HG03196 (cell line): ENCODE results near the gene IL15RA.
"Not testable (repeated sequence)": the region's sequence is repeated elsewhere in the genome, so short reads cannot be mapped to it uniquely, and the experiment has no call there.

Experiments
- ATAC-seq: cut with Tn5 transposase; IDR thresholded peaks from one replicate; pipeline ENCODE4 v1.9.1; 2021; ENCODE audit not compliant: unreplicated experiment

The IL15RA gene

DNA sequence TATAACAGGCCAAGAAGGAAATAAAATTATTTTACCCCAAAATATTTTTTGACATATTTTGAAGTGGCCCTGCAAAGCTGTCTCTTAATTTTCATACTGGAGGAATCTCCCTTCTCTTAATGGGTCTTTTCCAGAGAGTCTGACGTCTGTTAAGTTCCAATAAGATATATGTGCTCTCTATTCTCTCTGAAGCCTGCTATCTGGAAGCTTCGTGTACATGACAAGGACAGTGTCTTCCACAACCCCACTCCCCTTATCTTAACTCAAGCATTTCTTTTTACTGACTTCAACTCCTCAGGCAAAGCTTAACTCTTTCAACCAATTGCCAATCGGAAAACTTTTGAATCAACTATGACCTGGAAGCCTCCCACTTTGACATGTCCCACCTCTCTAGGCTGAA, 29.2 kb upstream of the IL15RA start:
- ATAC-seq: no peak

DNA sequence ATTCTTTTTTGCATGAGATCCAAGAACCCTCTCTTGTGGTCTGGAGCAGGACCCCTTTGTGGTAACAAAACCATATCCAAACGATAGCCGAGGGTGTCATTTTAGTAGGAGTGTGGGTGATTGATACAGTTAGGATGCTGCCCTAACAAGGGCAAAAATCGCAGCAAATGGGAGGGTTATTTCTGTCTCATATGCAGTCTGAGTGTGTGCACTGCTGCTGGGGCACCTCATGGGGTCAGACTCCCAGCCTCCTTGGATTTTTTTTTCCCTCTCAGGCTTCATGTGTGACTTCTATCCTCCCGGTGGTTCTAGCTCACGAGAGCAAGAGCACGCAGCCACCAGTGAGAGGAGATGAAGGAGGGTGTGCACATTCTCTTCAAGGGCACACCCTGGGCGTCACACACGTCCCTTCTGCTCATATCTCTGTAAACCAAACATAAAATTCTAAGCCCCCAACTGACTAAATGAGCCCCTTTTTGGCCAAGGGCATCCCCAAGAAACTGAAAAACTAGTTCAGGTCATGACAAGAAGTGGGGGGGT, 28.6 kb upstream of the IL15RA start:
- ATAC-seq: no peak

DNA sequence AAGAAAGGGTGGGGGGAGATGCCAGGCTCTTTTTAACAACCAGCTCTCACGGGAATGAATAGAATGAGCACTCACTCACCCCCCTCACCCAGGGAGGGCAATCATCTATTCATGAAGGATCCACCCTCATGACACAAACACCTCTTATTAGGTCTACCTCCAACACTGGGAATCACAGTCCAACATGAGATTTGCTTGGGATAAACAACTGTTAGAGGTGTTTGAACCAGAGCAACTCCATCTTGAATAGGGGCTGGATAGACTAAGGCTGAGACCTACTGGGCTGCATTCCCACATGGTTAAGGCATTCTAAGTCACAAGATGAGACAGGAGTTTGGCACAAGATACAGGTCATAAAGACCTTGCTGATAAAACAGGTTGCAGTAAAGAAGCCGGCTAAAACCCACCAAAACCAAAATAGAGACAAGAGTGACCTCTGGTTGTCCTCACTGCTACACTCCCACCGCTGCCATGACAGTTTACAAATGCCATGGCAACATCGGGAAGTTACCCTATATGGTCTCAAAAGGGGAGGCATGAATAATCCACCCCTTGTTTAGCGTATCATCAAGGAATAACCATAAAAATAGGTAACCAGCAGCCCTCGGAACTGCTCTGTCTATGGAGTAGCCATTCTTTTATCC, 27.9 kb upstream of the IL15RA start:
- not testable (repeated sequence) for ATAC-seq

DNA sequence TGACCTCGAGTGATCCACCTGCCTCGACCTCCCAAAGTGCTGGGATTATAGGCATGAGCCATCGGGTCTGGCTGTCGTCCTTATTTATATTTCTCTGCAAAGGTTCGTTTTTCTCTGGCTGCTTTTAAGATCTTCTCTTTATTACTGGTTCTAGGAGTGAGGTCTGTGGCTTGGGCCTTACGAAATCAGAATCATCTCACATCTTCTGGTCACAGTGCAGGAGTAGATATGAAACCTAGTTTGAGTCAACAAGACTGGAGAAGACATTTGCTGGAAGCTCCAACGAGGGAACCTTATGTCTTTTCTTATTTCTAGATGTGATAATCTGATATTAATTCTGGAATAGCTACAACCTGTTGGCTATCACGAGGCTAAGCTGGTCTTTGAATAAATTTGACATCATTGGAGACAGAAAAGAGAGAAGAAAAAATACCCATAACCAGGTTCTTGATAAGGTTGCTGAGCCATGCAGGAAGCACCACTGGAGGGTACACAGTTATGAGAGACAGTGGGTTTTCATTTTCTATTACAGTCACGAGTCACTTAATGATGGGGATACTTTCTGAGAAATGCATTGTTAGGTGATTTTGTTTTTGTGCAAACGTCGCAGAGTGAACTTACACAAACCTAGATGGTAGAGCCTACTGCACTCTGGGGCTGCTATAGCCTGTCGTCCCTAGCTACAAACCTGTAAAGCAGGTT, 25.6 kb upstream of the IL15RA start:
- no peak for ATAC-seq

DNA sequence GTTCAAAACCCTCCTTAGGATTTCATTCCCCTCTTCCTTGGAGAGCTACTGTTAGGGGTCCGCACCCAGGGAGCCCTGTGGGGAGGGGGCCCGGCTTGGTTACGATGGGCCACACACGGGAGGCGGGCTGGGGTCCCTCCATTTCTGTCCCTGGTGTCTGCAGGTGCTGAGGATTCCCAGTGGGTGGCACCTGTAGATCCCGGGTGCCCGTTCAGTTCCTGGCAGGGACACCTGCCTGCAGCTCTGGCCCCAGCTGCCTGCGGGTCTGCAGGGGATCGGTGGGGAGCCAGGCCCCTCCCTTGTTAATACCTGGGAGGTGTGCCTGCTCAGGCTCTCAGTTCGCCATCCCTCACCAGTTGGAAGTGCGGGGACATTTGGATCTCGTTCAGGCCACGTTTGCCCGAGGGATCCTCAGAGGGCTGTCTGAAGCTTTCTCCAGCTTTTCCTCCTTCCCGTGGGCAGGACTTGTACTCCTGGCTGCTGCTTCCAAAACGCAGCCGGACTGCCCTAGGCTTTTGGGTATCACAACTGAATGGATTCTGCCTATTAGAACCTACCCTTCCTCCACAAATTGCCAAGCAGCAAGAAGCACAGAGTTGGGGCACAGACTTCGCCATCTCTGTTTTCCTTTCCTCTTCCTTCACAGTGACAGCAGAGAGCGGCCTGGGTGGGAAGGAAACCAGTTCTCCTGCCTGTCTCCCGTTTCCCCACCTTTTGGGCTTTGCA, 22.3 kb upstream of the IL15RA start:
- ATAC-seq: no peak

DNA sequence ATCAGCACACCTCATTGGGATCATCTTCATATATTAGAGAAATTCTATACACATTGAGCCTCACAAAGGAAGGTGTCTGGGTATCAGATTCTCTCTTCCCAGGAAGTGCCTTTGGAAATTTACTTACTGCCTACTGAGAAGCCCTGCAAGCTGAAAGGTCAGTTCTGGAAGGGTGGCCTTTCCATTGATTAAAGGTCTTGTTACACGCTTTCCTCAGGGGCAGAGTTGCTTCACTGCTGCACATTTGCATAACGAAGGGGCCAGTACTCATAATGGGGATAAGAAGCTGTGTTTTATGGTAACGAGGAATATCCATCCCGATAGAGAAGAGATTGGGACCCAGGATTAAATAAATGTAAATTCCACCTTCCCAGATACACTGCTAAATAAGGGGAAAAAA, 19.4 kb upstream of the IL15RA start:
- no peak for ATAC-seq

DNA sequence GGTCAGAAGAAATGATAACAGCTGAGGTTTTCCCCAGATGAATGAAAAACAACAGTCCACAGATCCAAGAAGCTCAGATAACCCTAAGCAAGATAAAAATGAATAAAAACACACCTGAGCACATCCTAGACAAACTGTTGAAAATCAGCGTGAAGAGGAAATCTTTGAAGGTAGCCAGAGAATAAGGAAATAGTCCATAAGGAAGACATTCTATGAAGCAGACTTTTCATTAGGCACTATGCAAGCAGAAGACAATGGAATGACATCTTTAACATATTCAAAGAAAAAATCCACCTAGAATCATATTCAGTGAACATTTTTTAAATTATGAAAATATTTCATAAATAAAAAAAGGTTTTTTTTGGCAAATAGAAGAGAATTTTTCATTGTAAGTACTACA, 15.1 kb upstream of the IL15RA start:
- no peak for ATAC-seq

DNA sequence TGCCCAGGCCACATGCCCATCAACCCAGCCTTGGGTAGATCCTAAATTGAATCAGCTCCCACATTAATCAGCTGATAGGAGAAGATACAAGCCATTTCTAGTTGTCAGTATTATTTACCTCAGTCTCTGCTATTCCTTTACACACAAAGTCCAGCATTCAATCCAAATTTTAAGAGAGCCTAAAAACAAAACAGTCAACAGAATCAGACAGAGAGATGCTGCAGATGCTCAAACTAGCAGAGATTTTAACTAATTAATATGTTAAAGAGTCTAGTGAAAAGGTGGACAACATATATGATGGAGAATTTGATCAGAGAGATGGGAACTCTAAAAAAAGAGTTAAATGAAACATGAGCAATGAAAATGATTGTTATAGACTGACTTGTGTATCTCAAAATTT, 14.4 kb upstream of the IL15RA start:
- ATAC-seq: no peak

DNA sequence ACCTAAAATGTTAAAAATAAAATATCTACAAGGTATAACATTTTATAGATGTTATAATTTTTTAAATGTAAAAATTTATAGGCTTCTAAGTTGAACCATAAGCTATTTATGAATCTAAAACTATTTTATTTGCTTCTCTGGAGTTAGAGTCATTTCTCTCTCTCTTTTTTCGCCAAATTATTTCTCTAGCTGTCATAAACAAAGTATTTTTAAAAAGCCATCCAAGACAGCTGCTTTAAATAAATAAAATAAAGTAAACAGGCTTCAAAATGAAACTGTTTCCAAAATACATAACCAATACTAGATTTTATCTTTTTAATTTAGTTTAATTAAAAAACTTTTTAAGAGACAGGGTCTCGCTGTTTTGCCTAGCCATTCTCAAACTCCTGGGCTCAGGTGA, 12.4 kb upstream of the IL15RA start:
- no peak for ATAC-seq

DNA sequence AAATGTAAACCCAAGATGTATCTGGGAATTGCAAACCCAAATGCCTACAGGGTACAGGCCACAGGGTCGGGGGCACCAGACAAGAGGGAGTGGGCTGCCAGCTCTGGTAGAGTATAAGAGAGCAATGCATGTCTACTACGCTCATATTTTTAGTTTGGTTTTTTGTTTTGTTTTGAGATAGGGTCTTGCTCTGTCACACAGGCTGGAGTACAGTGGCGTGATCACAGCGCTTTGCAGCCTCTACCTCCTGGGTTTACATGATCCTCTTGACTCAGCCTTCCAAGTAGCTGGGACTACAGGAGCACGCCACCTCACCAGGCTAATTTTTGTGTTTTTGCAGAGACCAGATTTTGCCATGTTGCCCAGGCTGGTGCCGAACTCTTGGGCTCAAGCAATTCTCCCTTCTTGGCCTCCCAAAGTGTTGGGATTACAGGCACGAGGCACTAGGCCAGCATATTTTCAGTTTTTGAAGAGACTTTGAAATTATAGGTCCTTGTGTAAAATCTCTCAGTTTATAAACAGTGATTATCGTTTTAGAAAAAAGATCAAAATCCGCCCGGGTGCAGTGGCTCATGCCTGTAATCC, 11.1 kb upstream of the IL15RA start:
- ATAC-seq: no peak

DNA sequence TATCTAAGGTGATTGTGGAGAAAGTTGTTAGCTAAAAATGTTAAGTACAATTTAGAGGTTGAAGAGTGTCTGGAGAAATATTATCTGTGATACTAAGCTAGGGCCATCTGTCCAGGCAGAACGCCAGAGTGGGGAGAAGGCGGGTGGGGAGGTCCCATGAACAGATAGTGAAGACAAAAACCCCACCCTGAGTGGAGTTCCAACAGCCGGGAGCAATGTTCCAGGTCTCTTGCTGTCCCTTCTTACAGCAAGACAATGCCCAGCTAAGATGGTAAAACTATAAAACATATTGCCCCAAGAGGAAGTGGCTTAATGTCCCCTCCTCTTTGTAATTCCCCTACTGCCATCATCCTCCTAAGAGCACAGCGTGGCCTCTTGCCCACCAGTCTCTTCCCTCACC, 10.4 kb upstream of the IL15RA start:
- ATAC-seq: no peak

DNA sequence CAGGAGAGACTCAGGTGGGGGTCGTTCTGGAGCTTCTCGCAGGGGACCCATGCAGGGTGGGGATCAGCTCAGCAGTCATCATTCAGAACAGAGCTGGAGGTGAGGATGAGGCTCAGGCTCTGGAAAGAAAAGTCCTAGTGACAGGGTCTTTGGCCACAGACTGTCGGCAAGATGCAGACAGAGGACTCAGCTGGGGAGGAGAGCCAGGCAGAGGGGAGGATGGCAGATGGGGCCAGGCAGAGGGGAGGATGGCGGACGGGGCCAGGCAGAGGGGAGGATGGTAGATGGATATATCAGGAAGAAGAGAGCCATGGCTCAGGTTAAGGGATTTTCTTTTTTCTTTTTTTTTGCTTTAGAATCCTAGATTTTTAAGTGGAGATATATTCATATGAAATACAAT, 7.7 kb upstream of the IL15RA start:
- ATAC-seq: no peak

DNA sequence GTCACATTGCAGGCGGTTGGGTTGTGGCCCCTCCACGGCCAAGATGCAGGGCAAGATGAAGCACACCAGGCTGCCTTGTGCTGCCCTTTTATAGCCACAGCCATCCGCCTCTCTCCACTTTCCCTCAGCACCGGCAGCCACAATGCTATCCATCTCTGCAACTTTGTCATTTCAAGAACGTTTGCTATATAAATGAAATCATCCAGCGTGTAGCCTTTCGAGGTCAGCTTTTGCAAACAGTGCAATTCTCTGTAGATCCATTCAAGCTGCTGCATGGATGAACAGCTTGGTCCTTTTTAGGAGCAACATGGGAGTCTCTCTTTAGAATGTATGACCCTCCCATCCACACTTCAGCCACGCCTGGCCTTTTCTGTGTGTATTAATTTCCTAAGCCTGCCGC, 6.4 kb upstream of the IL15RA start:
- ATAC-seq: no peak

DNA sequence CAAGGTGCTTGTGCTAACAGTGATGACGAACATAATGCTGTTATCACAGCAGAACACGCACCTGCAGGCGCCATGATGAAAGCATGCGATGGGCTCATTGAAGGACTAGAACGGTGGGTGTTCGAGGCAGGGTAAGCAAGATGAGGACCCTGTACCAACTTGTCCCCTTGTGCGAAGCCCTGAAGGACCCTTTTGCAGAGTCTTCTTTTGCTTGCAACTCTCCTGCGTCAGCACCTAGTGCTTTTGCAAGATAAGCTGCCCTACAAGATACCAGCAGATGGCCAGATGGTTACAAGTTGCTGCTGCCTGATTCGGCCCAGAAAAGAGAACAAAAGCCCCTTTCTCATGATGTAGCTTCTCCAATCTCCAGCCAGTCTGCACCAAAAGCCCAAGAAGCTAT, 4.2 kb upstream of the IL15RA start:
- ATAC-seq: no peak

DNA sequence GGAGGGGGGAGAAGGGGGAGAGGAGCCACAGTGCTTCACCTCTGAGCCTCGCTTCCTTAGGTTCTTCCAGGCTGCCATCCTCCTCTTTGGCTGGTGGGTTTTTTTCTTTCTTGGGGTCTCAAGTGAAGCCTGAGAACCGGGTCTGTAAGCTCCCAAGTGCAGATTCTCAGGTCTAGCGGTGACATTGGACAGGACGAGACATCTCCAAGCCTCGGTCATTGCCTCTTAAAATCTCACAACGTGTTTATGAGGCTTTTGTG, 817 bp upstream of the IL15RA start:
- no peak for ATAC-seq

DNA sequence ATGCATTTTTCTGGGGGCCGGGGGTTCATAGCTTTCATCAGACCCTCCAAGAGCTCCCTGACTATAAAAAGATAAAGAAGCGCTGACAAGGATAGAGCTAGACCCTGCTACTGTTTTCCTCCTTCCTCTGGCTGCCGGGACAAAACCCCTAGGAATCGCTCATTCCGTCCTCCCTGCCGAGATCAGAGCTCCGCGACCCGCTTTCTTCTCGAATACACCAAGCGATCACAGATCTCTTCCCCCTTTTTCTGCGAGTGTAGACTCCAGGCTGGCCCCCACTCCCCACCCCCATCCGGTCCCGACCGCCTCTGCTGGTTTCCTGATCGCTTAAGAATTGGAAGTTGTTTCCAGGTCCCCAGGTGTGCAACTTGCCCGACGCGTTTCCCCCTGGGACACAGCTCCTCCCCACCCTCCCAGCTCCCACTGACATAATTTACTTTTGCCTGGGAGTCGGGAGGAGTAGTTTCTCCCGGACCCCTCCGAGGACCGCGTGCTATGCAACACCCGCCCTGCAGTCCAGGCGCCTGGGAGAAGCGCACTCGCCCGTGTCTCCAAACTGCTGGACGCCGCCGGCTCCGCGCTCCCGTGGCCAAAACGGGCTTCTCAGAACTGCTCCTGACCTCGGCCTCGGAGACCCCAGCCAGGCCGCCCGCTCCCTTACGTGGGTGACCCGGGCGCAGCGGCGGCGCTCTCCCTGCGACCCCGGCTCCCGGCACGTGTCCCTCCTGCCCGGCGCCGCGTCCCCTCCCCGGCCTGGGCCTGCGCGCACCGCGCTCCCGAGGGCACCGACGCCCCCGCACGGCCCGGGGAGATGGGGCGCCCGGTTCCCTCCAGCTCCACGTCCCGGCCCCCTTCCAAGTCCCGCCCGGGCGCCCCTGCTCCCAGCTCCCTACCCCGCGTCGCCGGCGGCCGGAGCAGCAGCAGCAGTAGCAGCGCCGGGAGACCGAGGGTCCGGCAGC, 552 bp downstream of the IL15RA start:
- ATAC-seq: peak; percentile 22

DNA sequence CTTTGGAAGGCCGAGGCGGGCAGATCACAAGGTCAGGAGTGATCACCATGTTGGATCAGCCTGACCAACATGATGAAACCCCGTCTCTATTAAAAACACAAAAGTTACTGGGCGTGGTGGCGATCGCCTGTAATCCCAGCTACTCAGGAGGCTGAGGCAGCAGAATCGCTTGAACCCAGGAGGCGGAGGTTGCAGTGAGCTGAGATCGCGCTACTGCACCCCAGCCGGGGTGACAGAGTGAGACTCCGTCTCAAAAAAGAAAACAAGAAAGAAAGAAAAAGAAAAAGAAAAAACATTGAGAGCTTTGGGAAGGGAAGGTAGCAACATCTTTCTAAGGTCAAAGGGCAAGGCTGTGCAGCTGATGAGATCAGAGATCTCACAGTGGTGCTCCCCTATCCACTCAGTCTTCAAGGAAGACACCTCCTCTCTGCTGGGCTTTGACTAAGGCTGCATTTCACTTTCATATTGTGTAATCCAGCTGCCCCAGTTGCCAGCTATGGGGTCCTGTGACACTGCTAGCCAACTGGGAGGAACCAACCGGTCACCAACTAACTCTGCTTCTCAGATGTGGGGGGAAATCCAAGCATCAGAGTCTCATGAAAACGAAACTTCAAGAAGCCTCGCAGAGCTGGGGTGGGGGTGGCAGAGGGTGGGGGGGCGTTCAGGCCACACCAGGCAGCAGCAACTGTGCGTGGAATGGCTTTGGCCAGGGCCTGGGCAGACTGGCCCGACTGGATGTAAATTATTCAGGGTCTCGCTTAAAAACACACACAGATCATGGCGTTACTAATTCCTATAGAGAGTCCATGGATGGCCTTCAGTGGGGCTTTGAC, 1.5 kb downstream of the IL15RA start:
- ATAC-seq: peak; percentile 66

DNA sequence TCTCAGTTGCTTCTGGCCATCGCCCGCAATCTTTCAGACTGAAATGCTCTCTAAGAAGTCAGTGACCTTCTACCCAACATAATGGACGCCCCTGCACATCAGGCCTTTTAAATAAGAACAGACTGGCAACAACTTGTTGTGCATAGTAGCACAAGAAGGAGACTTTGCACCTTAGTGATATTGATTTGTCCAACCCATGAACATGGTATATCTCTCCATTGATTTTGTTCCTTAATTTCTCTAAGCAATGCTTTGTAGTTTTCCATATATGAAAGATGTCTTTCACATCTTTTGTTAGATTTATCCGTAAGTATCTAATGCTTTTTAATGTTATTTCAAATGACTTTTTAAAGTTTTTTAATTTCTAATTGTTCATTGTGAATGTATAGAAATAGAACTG, 4.3 kb downstream of the IL15RA start:
- ATAC-seq: no peak

DNA sequence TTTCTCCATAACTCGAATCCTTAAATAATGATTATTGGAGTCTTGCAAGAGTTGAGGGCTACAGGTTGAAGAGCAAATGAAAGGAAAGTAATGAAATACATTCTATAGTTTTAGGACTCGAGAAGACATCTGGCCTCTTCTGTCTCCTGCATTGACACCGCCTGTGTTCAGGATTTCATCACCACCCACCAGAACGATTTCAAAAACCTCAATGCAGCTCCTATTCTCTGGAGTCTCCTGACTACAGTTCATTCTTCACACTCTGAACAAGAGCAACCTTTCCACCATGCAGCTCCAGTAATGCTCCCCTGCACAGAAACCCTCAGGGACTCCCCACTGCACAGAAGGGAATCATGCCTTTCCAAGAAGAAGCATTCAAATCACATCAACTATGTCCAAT, 5.5 kb downstream of the IL15RA start:
- no peak for ATAC-seq

DNA sequence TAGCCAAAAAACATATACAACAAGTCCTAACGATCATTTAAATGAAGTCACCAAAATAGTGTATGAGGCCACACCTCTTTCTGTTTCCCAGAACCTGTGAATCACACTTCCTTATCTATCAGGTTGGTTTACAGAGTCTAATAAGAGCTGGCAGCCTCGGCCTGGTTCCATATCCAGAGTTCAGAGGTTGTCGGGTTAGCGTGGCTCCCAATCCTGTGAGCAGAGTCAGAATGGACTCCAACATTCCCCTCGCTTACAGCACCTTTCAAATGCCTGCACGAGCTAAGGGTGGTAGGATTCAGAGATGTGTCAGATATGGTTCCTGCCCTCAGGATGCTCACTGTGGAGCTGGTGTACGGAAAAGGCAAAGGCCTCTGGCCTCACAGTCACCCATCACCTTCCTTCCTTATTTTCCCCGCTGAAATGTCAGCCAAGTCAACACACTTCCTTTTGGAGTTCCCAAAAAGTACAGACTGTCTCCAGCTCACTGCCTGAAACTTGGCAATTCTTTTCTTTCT, 6.0 kb downstream of the IL15RA start:
- ATAC-seq: no peak
